Suprapubic skin (tissue), 4 donors: ENCODE data around the gene KDM6A. TPM values are rescaled to one million over a fixed set of nuclear protein-coding genes. Genes with fewer than 3 reads are reported as not detected.

Experiments
- DNase-seq, 2 donors: peaks; one replicate each; pipeline ENCODE4 v3.0.0-alpha.2; 2019; ENCODE audit warnings: low spot score in 2 of 2
- H3K27ac ChIP-seq: fragments of 200-600 bp; sonication (generic); one replicate; pipeline ENCODE4 v1.5.1; 2019
- H3K27me3 ChIP-seq: fragments of 200-600 bp; sonication (generic); one replicate; pipeline ENCODE4 v1.5.1; 2019
- H3K36me3 ChIP-seq: fragments of 200-600 bp; sonication (generic); one replicate; pipeline ENCODE4 v1.5.1; 2019
- H3K4me1 ChIP-seq: fragments of 200-600 bp; sonication (generic); one replicate; pipeline ENCODE4 v1.5.1; 2019
- H3K4me3 ChIP-seq: fragments of 200-600 bp; sonication (generic); one replicate; pipeline ENCODE4 v1.5.1; 2019; ENCODE audit warnings: mild to moderate bottlenecking
- H3K9me3 ChIP-seq: fragments of 200-600 bp; sonication (generic); one replicate; pipeline ENCODE4 v1.5.1; 2019
- CTCF ChIP-seq, 2 donors: fragments of 200-600 bp in 1 of 2; fragments of 450-650 bp in 1 of 2; sonication (generic) in 1 of 2; IDR thresholded peaks; one replicate each; pipeline ENCODE4 v1.5.1; 2016 to 2019; ENCODE audit warnings: antibody characterized with exemption in 2 of 2, mild to moderate bottlenecking in 1 of 2, moderate library complexity in 1 of 2
- EP300 ChIP-seq: sonication (generic); formaldehyde crosslinking; IDR thresholded peaks from one replicate; pipeline ENCODE4 v1.6.1; 2017; ENCODE audit warnings: antibody characterized with exemption
- POLR2A ChIP-seq, 2 donors: fragments of 450-650 bp; IDR thresholded peaks; one replicate each; pipeline ENCODE4 v1.6.1; 2017; ENCODE audit warnings: antibody characterized with exemption in 2 of 2, mild to moderate bottlenecking in 2 of 2, moderate library complexity in 2 of 2
- POLR2AphosphoS5 ChIP-seq, 3 donors: sonication (generic); formaldehyde crosslinking; IDR thresholded peaks; one replicate each; pipeline ENCODE4 v1.6.1; 2017; ENCODE audit warnings: antibody characterized with exemption in 3 of 3
- WGBS: methylation state at CpG from one replicate; pipeline ENCODE4 v1.1.5; 2018; 5-methylcytosine and 5-hydroxymethylcytosine counted together
- total RNA-seq, 4 donors: library from RNA; depleted of rRNA; stranded (reverse); fragments of >200 nt; gene quantifications; one replicate each; pipeline ENCODE4 v1.1.0, GENCODE V29; 2016

KDM6A gene
- total RNA-seq, 4 donors from 2014 or later: 45.5 to 140 (median 60.9) TPM

DNA sequence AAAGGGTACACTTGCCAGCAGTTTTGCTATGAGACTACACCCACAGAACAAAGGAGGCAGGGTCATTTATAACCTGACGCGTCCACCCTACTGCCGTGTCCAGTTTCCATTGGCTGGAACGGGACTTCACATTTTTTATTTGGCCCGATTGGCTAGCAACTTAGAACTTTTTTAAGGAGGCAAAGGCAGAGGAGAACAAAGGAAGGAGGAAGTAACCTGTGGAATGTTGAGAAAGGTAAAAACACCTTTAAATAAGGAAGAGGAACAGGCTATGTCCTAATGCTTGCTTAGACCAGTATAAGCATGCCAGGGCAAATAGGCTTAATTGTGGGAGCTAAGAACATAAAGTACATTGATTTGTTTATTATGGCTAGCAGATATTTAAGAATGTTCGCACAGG lies 18.7 kb downstream of the KDM6A start:
- 59% methylated on average over 6 of the region's 6 CpGs for WGBS
- no peak for DNase-seq
- TF ChIP-seq POLR2AphosphoS5 (IDR thresholded peaks at IDR 0.05) (no peak), CTCF (IDR thresholded peaks at IDR 0.05) (no peak), EP300 (no peak), POLR2A (IDR thresholded peaks at IDR 0.05) (no peak)
- H3K4me3 ChIP-seq: no peak overlapping the region
- H3K4me1 ChIP-seq: no peaks in the 10 kb centered on the region
- no peaks in the 10 kb centered on the region for H3K27me3 ChIP-seq
- no peak overlapping the region for H3K27ac ChIP-seq
- H3K9me3 ChIP-seq: no peaks in the 10 kb centered on the region
- no peaks in the 10 kb centered on the region for H3K36me3 ChIP-seq

DNA sequence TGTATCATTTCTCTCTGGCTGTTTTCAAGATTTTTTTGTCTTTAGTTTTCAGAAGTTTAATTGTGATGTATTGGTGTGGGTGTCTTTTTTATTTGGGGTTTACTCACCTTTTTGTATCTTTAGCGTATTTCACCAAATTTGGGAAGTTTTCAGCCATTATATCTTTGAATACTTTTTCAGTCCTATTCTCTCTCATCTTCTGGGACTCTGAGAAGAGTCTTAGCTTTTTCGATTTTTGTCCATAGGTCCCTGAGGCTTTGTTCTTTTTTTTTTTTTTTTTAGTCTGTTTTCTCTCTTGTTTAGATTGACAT lies 23.8 kb downstream of the KDM6A start:
- Histone ChIP-seq H3K36me3 (no peaks in the 10 kb centered on the region), H3K27me3 (no peaks in the 10 kb centered on the region), H3K4me1 (peaks cover 6% of the 10 kb centered on the region), H3K9me3 (no peaks in the 10 kb centered on the region), H3K27ac (no peak overlapping the region), H3K4me3 (no peak overlapping the region)
- WGBS: 100% methylated on average over 2 of the region's 2 CpGs
- no peak for TF ChIP-seq POLR2A (IDR thresholded peaks at IDR 0.05)
- TF ChIP-seq CTCF (IDR thresholded peaks at IDR 0.05): no peak
- no peak for TF ChIP-seq EP300
- no peak for TF ChIP-seq POLR2AphosphoS5 (IDR thresholded peaks at IDR 0.05)
- DNase-seq: no peak

- no peaks in the 10 kb centered on the region for H3K9me3 ChIP-seq
- no peak overlapping the region for H3K27ac ChIP-seq
- DNase-seq: no peak
- no peaks in the 10 kb centered on the region for H3K27me3 ChIP-seq
- TF ChIP-seq CTCF (IDR thresholded peaks at IDR 0.05) (no peak), EP300 (no peak), POLR2A (IDR thresholded peaks at IDR 0.05) (no peak), POLR2AphosphoS5 (IDR thresholded peaks at IDR 0.05) (no peak)
- H3K4me1 ChIP-seq: peaks cover 6% of the 10 kb centered on the region
- 98% methylated on average over 2 of the region's 2 CpGs for WGBS
- no peaks in the 10 kb centered on the region for H3K36me3 ChIP-seq
- H3K4me3 ChIP-seq: no peak overlapping the region
Observed at GRCh38 chrX:44897539-44897938, 24.6 kb downstream of the KDM6A start.

- Histone ChIP-seq H3K27me3 (no peaks in the 10 kb centered on the region), H3K4me3 (no peak overlapping the region), H3K9me3 (no peaks in the 10 kb centered on the region), H3K36me3 (no peaks in the 10 kb centered on the region), H3K27ac (no peak overlapping the region), H3K4me1 (peaks cover 6% of the 10 kb centered on the region)
- no peak for DNase-seq
- no peak for TF ChIP-seq CTCF (IDR thresholded peaks at IDR 0.05)
- no peak for TF ChIP-seq POLR2AphosphoS5 (IDR thresholded peaks at IDR 0.05)
- no peak for TF ChIP-seq EP300
- no peak for TF ChIP-seq POLR2A (IDR thresholded peaks at IDR 0.05)
- 94% methylated on average over 3 of the region's 3 CpGs for WGBS
Observed at GRCh38 chrX:44898411-44899221, 25.6 kb downstream of the KDM6A start.

GRCh38 chrX:44899946-44900345 lies 27.0 kb downstream of the KDM6A start:
- TF ChIP-seq POLR2A (IDR thresholded peaks at IDR 0.05): no peak
- TF ChIP-seq POLR2AphosphoS5 (IDR thresholded peaks at IDR 0.05): no peak
- TF ChIP-seq EP300: no peak
- no peak for TF ChIP-seq CTCF (IDR thresholded peaks at IDR 0.05)
- 82% methylated on average over 4 of the region's 4 CpGs for WGBS

More at GRCh38 chrX:44899946-44900345, 27.0 kb downstream of the KDM6A start:
- Histone ChIP-seq H3K27ac (no peak overlapping the region), H3K27me3 (no peaks in the 10 kb centered on the region), H3K4me1 (peaks cover 12% of the 10 kb centered on the region), H3K36me3 (no peaks in the 10 kb centered on the region), H3K9me3 (no peaks in the 10 kb centered on the region), H3K4me3 (no peak overlapping the region)
- no peak for DNase-seq
